HEK293T (cell line): ENCODE measurements around the gene CHL1.

Experiments
- CTCF ChIA-PET: fragments of 350-600 bp; formaldehyde crosslinking; extraction: SDS; loops from one replicate; lab custom pipeline; 2021; ENCODE audit warnings: antibody characterized with exemption, inconsistent platforms; lab: Yijun Ruan, JAX
- POLR2A ChIA-PET: fragments of 350-600 bp; formaldehyde crosslinking; extraction: SDS; loops from one replicate; lab custom pipeline; 2020; ENCODE audit warnings: antibody characterized with exemption, inconsistent platforms; lab: Yijun Ruan, JAX
- DNase-seq: peaks from one replicate; pipeline ENCODE4 v3.0.0; 2012; ENCODE audit warnings: mixed read lengths; ENCODE audit errors: extremely low spot score
- ARNT ChIP-seq: fragments of 450-650 bp; IDR thresholded peaks from 2 replicates; pipeline ENCODE4 v1.6.1; 2017; ENCODE audit warnings: mild to moderate bottlenecking
- BHLHE40 ChIP-seq: fragments of 450-650 bp; IDR thresholded peaks from 2 replicates; pipeline ENCODE4 v1.6.1; 2016; ENCODE audit warnings: mild to moderate bottlenecking, moderate library complexity, borderline replicate concordance
- CTBP1 ChIP-seq: fragments of 450-650 bp; IDR thresholded peaks from 2 replicates; pipeline ENCODE4 v1.6.1; 2016; ENCODE audit warnings: borderline replicate concordance
- ELF4 ChIP-seq: fragments of 450-650 bp; IDR thresholded peaks from 2 replicates; pipeline ENCODE4 v1.6.1; 2017; ENCODE audit warnings: antibody characterized with exemption
- FOXA1 ChIP-seq: fragments of 450-650 bp; IDR thresholded peaks from 2 replicates; pipeline ENCODE4 v1.6.1; 2016; ENCODE audit warnings: mild to moderate bottlenecking
- FOXK2 ChIP-seq: fragments of 450-650 bp; IDR thresholded peaks from 2 replicates; pipeline ENCODE4 v1.6.1; 2016; ENCODE audit warnings: mild to moderate bottlenecking
- FOXM1 ChIP-seq: fragments of 450-650 bp; IDR thresholded peaks from 2 replicates; pipeline ENCODE4 v1.6.1; 2017; ENCODE audit warnings: mild to moderate bottlenecking, borderline replicate concordance
- HDGF ChIP-seq: fragments of 450-650 bp; IDR thresholded peaks from 2 replicates; pipeline ENCODE4 v1.6.1; 2017; ENCODE audit warnings: antibody characterized with exemption, borderline replicate concordance
- L3MBTL2 ChIP-seq: fragments of 450-650 bp; conservative IDR thresholded peaks from 2 replicates; pipeline ENCODE4 v1.6.1; 2016; ENCODE audit warnings: mild to moderate bottlenecking
- LEF1 ChIP-seq: fragments of 450-650 bp; IDR thresholded peaks from 2 replicates; pipeline ENCODE4 v1.6.1; 2017; ENCODE audit warnings: mild to moderate bottlenecking, borderline replicate concordance
- NFRKB ChIP-seq: fragments of 450-650 bp; IDR thresholded peaks from 2 replicates; pipeline ENCODE4 v1.6.1; 2016; ENCODE audit warnings: mild to moderate bottlenecking, moderate library complexity
- PKNOX1 ChIP-seq: fragments of 450-650 bp; IDR thresholded peaks from 2 replicates; pipeline ENCODE4 v1.6.1; 2016
- SP1 ChIP-seq: fragments of 450-650 bp; IDR thresholded peaks from 2 replicates; pipeline ENCODE4 v1.6.1; 2017
- SUZ12 ChIP-seq: fragments of 450-650 bp; IDR thresholded peaks from 2 replicates; pipeline ENCODE4 v1.6.1; 2016; ENCODE audit warnings: mild to moderate bottlenecking
- TARDBP ChIP-seq: fragments of 450-650 bp; IDR thresholded peaks from 2 replicates; pipeline ENCODE4 v1.6.1; 2016
- ZNF384 ChIP-seq: fragments of 450-650 bp; IDR thresholded peaks from 2 replicates; pipeline ENCODE4 v1.6.1; 2016

The CHL1 gene, protein sequence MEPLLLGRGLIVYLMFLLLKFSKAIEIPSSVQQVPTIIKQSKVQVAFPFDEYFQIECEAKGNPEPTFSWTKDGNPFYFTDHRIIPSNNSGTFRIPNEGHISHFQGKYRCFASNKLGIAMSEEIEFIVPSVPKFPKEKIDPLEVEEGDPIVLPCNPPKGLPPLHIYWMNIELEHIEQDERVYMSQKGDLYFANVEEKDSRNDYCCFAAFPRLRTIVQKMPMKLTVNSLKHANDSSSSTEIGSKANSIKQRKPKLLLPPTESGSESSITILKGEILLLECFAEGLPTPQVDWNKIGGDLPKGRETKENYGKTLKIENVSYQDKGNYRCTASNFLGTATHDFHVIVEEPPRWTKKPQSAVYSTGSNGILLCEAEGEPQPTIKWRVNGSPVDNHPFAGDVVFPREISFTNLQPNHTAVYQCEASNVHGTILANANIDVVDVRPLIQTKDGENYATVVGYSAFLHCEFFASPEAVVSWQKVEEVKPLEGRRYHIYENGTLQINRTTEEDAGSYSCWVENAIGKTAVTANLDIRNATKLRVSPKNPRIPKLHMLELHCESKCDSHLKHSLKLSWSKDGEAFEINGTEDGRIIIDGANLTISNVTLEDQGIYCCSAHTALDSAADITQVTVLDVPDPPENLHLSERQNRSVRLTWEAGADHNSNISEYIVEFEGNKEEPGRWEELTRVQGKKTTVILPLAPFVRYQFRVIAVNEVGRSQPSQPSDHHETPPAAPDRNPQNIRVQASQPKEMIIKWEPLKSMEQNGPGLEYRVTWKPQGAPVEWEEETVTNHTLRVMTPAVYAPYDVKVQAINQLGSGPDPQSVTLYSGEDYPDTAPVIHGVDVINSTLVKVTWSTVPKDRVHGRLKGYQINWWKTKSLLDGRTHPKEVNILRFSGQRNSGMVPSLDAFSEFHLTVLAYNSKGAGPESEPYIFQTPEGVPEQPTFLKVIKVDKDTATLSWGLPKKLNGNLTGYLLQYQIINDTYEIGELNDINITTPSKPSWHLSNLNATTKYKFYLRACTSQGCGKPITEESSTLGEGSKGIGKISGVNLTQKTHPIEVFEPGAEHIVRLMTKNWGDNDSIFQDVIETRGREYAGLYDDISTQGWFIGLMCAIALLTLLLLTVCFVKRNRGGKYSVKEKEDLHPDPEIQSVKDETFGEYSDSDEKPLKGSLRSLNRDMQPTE (N-terminal part only)

GRCh38 chr3:196311-197148 lies at the start of gene CHL1:
Gene CHL1, plus strand, starts transcription at chr3:196763. Its CDS starts 123,014 bp downstream, at chr3:319777.
- POLR2A ChIA-PET = no interaction called here
- DNase-seq = peak; percentile 10
- CTCF ChIA-PET = no interaction called here
- TF ChIP-seq SP1 = no peak
- TF ChIP-seq LEF1 = no peak
- TF ChIP-seq FOXM1 = no peak
- no peak for TF ChIP-seq SUZ12
- TF ChIP-seq ELF4 = no peak
- no peak for TF ChIP-seq ARNT
- TF ChIP-seq PKNOX1 = no peak
- no peak for TF ChIP-seq NFRKB
- TF ChIP-seq HDGF = no peak
- no peak for TF ChIP-seq BHLHE40
- no peak for TF ChIP-seq ZNF384
- TF ChIP-seq CTBP1 = no peak

DNA sequence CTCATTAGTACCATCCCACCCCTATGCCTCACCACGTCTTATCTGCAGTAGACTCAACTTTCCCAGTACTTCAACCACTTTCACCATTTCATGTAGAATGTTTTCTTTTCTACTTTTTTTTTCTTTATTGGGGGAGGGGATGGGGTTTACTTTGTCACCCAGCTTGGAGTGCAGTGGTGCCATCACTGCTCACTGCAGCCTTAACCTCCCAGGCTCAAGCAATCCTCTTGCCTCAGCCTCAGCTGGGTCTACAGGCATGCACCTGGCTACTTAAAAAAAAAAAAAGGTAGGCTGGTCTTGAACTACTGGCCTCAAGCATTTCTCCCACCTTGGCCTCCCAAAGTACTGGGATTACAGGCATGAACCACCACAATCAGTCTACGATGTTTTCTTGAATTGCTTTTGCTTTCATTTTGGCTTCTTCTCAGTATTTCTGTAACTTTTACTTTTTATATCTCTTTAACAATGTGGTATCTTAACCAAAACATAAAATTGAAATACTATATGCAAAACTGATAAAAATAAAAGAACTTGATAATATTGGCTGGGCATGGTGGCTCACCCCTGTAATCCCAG lies 44.9 kb upstream of the CHL1 start:
- ChIA-PET POLR2A (no interaction called here), CTCF (no interaction called here)
- DNase-seq = no peak
- TF ChIP-seq SP1 = no peak
- TF ChIP-seq FOXM1 = no peak
- no peak for TF ChIP-seq BHLHE40
- no peak for TF ChIP-seq FOXA1
- no peak for TF ChIP-seq HDGF
- TF ChIP-seq ARNT = no peak
- TF ChIP-seq PKNOX1 = no peak
- TF ChIP-seq FOXK2 = no peak
- no peak for TF ChIP-seq CTBP1
- TF ChIP-seq TARDBP = no peak
- no peak for TF ChIP-seq ELF4
- TF ChIP-seq L3MBTL2 = no peak
- TF ChIP-seq ZNF384 = no peak
- no peak for TF ChIP-seq NFRKB
- no peak for TF ChIP-seq LEF1
- no peak for TF ChIP-seq SUZ12

DNA sequence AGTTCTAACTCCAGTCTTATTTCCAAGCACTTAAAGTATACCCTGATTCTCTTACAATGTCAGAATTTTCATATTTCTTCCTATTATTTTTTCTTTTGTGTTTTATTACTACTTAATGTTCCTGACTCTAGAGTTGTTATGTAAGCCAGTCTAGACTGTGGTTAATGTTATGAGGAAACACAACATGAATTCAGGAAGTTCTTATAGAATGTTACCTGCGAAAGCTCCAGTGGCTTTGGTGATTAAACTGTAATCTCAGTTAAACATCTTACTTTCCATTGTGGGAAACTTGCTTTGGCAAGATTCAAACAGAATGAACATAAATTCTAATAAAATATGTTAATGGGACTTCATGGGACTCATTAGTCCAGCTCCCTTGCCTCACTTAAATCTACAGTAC lies 36.6 kb upstream of the CHL1 start:
- no peak for TF ChIP-seq ARNT
- TF ChIP-seq SP1 = no peak
- TF ChIP-seq FOXM1 = no peak
- TF ChIP-seq FOXK2 = no peak
- TF ChIP-seq PKNOX1 = no peak
- TF ChIP-seq BHLHE40 = no peak
- no peak for TF ChIP-seq ZNF384
- TF ChIP-seq CTBP1 = no peak
- TF ChIP-seq HDGF = no peak
- TF ChIP-seq LEF1 = no peak
- TF ChIP-seq NFRKB = no peak
- TF ChIP-seq TARDBP = no peak
- no peak for TF ChIP-seq FOXA1
- TF ChIP-seq SUZ12 = no peak
- TF ChIP-seq ELF4 = no peak
- POLR2A ChIA-PET = no interaction called here
- CTCF ChIA-PET = no interaction called here
- DNase-seq = no peak

- POLR2A ChIA-PET = no interaction called here
- no peak for TF ChIP-seq FOXA1
- TF ChIP-seq ELF4 = no peak
- no peak for TF ChIP-seq TARDBP
- TF ChIP-seq SP1 = no peak
- no peak for TF ChIP-seq FOXK2
- no peak for TF ChIP-seq PKNOX1
- TF ChIP-seq BHLHE40 = no peak
- TF ChIP-seq L3MBTL2 = no peak
- TF ChIP-seq ZNF384 = no peak
- TF ChIP-seq HDGF = no peak
- TF ChIP-seq ARNT = no peak
- TF ChIP-seq FOXM1 = no peak
- TF ChIP-seq NFRKB = no peak
- no peak for TF ChIP-seq SUZ12
- TF ChIP-seq CTBP1 = no peak
- TF ChIP-seq LEF1 = no peak
Observed at GRCh38 chr3:166071-166470, 30.5 kb upstream of the CHL1 start.

More at GRCh38 chr3:166071-166470, 30.5 kb upstream of the CHL1 start:
- DNase-seq = no peak
- CTCF ChIA-PET = no interaction called here
